HFF-Myc (cell line): ENCODE data around the gene TTYH1.
A peak's percentile ranks its signal among the peaks of the same experiment; 100 is the strongest.
"Not testable (repeated sequence)": the region's sequence is repeated elsewhere in the genome, so short reads cannot be mapped to it uniquely, and the experiment has no call there.

ENCODE experiments used
- DNase-seq: peaks from one replicate; pipeline ENCODE4 v3.0.0-alpha.2; 2011; ENCODE audit warnings: low read depth; ENCODE audit errors: extremely low read depth
- H3K4me3 ChIP-seq: replicated peaks from 2 replicates; pipeline ENCODE4 v1.5.1; 2011; ENCODE audit warnings: low read depth, mild to moderate bottlenecking, control low read depth, low read length
- CTCF ChIP-seq: IDR thresholded peaks from 2 replicates; pipeline ENCODE4 v1.5.1; 2012; ENCODE audit warnings: mild to moderate bottlenecking, low read depth, low read length, control low read depth; ENCODE audit errors: missing control alignments

The TTYH1 gene

GRCh38 chr19:54435551-54436016 lies 20.3 kb downstream of the TTYH1 start:
- no peak for DNase-seq
- no peak for TF ChIP-seq CTCF
- H3K4me3 ChIP-seq: no peak overlapping the region

GRCh38 chr19:54436031-54436523 lies 20.8 kb downstream of the TTYH1 start:
- DNase-seq: no peak
- TF ChIP-seq CTCF: no peak
- H3K4me3 ChIP-seq: no peak overlapping the region

- DNase-seq: no peak
- no peak for TF ChIP-seq CTCF
- H3K4me3 ChIP-seq: no peak overlapping the region
These were observed 21.5 kb downstream of the TTYH1 start for GRCh38 chr19:54436628-54437252.

GRCh38 chr19:54439174-54439851 lies 24.0 kb downstream of the TTYH1 start:
- TF ChIP-seq CTCF: peak; percentile 54
- no peak overlapping the region for H3K4me3 ChIP-seq
- DNase-seq: no peak

- TF ChIP-seq CTCF: no peak
- no peak overlapping the region for H3K4me3 ChIP-seq
- DNase-seq: no peak
These were observed 25.4 kb downstream of the TTYH1 start for GRCh38 chr19:54440641-54441040.

GRCh38 chr19:54444737-54445136 lies 29.5 kb downstream of the TTYH1 start:
- no peak for TF ChIP-seq CTCF
- DNase-seq: no peak
- H3K4me3 ChIP-seq: no peak overlapping the region

GRCh38 chr19:54446349-54446748 lies 31.1 kb downstream of the TTYH1 start:
- H3K4me3 ChIP-seq, DNase-seq: not testable (repeated sequence)
